Endodermal cell (in vitro differentiated cells): ENCODE measurements around the gene NOS1. TPM values are rescaled to one million over a fixed set of nuclear protein-coding genes. Genes with fewer than 3 reads are reported as not detected.

Source experiments
- DNase-seq: peaks from one replicate; pipeline ENCODE4 v3.0.0-alpha.2; 2017
- H3K27ac ChIP-seq: 2 replicates; pipeline ENCODE4 v1.5.1; 2013; ENCODE audit warnings: mild to moderate bottlenecking, low read depth, low read length, moderate library complexity
- H3K27me3 ChIP-seq: 2 replicates; pipeline ENCODE4 v1.6.1; 2013; ENCODE audit warnings: mild to moderate bottlenecking, low read length, moderate library complexity; ENCODE audit not compliant: insufficient read depth, control insufficient read depth, poor library complexity, severe bottlenecking
- H3K36me3 ChIP-seq: 2 replicates; pipeline ENCODE4 v1.7.0; 2013; ENCODE audit warnings: mild to moderate bottlenecking, low read length, moderate library complexity; ENCODE audit not compliant: control insufficient read depth, insufficient read depth
- H3K4me1 ChIP-seq: one replicate; pipeline ENCODE4 v1.7.0; 2013; ENCODE audit warnings: low read length; ENCODE audit not compliant: control insufficient read depth, insufficient read depth
- H3K4me3 ChIP-seq: 2 replicates; pipeline ENCODE4 v1.5.1; 2013; ENCODE audit warnings: mild to moderate bottlenecking, low read length, moderate library complexity
- H3K9ac ChIP-seq: 2 replicates; pipeline ENCODE4 v1.6.1; 2013; ENCODE audit warnings: mild to moderate bottlenecking, low read length, moderate library complexity; ENCODE audit not compliant: poor library complexity, severe bottlenecking; ENCODE audit errors: extremely low read depth
- H3K9me3 ChIP-seq: 2 replicates; pipeline ENCODE4 v1.6.1; 2013; ENCODE audit warnings: mild to moderate bottlenecking, low read length, moderate library complexity; ENCODE audit not compliant: control insufficient read depth
- H3K27ac Mint-ChIP-seq: 2 replicates; pipeline ENCODE4 v1.8.0; 2020; ENCODE audit warnings: mixed read lengths
- H3K27me3 Mint-ChIP-seq: 2 replicates; pipeline ENCODE4 v1.8.0; 2021; ENCODE audit warnings: mild to moderate bottlenecking, mixed read lengths; ENCODE audit not compliant: insufficient read depth
- H3K36me3 Mint-ChIP-seq: 2 replicates; pipeline ENCODE4 v1.8.0; 2020; ENCODE audit warnings: low read depth, mixed read lengths
- H3K4me1 Mint-ChIP-seq: 2 replicates; pipeline ENCODE4 v1.8.0; 2020; ENCODE audit warnings: mixed read lengths
- H3K4me3 Mint-ChIP-seq: 2 replicates; pipeline ENCODE4 v1.8.0; 2020; ENCODE audit warnings: mild to moderate bottlenecking, moderate library complexity, mixed read lengths
- H3K9me3 Mint-ChIP-seq: 2 replicates; pipeline ENCODE4 v1.8.0; 2020; ENCODE audit warnings: mild to moderate bottlenecking, mixed read lengths
- WGBS, 2 experiments: methylation state at CpG; one replicate each; pipeline versions ENCODE4 v1.1.5 to v1.1.7; 2013; ENCODE audit warnings: missing lambda C conversion rate in 2 of 2, mixed read lengths in 1 of 2; ENCODE audit not compliant: insufficient coverage in 1 of 2, insufficient read length in 1 of 2; 5-methylcytosine and 5-hydroxymethylcytosine counted together
- total RNA-seq, 2 donors: library from RNA; stranded (reverse); fragmentation: NEBNext Ultra II Directional in 1 of 2; extraction: Animal tissue kit (Norgen Biotek cat#: 25700) in 1 of 2; gene quantifications; 2 replicates in 1 of 2; 3 replicates in 1 of 2; pipeline ENCODE4 v1.2.1, GENCODE V29; 2021
- TF ChIP-seq, protein P1 (sequence below): fragments of 200-600 bp; sonication (generic); conservative IDR thresholded peaks from 2 replicates; pipeline ENCODE4 v1.5.0; 2021; ENCODE audit warnings: antibody characterized with exemption, mild to moderate bottlenecking

NOS1 gene
- total RNA-seq, 2 donors from 2014 or later: 0.33 to 0.88 TPM

DNA sequence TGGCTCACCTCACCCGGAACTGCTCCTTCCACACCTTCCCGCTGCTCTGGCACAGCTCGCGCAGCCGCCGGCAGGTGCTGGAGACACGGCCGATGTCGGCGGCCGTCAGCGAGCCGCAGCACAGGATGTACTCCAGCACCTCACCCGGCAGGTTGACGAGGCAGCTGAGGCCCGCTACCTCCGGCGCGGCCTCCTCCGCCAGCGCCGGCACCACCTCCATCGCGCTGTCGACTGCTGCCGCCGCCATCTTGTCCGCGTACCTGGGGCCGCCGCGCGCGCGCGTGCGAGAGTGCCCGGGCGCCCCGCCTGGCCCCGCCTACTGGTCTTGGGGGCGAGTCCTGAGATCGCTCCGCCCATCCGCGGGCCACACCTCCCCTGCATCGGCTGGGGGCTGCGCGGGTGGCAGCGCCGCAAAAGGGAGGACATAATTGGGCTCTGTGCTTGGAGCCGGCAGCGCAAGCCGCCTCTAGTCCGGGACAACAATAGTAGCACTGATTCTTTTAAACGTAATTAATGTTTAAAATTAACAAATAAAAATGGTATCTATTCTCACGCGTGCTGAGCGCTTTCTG, 171.1 kb downstream of the NOS1 start, which contains the start of gene FBXO21:
Gene FBXO21 (minus strand): TSS at position 261 of the 572 bp plus-strand sequence. CDS start 14 bp downstream, at position 247.
- H3K4me1 Mint-ChIP-seq: peaks cover 16% of the 10 kb centered on the region
- TF ChIP-seq, protein P1, sequence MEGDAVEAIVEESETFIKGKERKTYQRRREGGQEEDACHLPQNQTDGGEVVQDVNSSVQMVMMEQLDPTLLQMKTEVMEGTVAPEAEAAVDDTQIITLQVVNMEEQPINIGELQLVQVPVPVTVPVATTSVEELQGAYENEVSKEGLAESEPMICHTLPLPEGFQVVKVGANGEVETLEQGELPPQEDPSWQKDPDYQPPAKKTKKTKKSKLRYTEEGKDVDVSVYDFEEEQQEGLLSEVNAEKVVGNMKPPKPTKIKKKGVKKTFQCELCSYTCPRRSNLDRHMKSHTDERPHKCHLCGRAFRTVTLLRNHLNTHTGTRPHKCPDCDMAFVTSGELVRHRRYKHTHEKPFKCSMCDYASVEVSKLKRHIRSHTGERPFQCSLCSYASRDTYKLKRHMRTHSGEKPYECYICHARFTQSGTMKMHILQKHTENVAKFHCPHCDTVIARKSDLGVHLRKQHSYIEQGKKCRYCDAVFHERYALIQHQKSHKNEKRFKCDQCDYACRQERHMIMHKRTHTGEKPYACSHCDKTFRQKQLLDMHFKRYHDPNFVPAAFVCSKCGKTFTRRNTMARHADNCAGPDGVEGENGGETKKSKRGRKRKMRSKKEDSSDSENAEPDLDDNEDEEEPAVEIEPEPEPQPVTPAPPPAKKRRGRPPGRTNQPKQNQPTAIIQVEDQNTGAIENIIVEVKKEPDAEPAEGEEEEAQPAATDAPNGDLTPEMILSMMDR: no peak
- no peaks in the 10 kb centered on the region for H3K4me1 ChIP-seq
- peak; percentile 99 for DNase-seq
- H3K27ac Mint-ChIP-seq: peak within 1 kb of the TSS; percentile 83
- peak within 1 kb of the TSS; percentile 91 for H3K4me3 Mint-ChIP-seq
- peaks cover 17% of the 10 kb centered on the region for H3K36me3 Mint-ChIP-seq
- peaks cover 17% of the 10 kb centered on the region for H3K36me3 ChIP-seq
- H3K27me3 ChIP-seq: no peaks in the 10 kb centered on the region
- peak within 1 kb of the TSS; percentile 95 for H3K4me3 ChIP-seq
- peaks cover 9% of the 10 kb centered on the region for H3K27me3 Mint-ChIP-seq
- no peaks in the 10 kb centered on the region for H3K9me3 ChIP-seq
- H3K9ac ChIP-seq: peak within 1 kb of the TSS; percentile 66
- 1 to 3% methylated on average over 19 to 58 of the region's 59 CpGs for WGBS, 2 experiments
- peaks cover 2% of the 10 kb centered on the region for H3K9me3 Mint-ChIP-seq
- peak within 1 kb of the TSS; percentile 17 for H3K27ac ChIP-seq

DNA sequence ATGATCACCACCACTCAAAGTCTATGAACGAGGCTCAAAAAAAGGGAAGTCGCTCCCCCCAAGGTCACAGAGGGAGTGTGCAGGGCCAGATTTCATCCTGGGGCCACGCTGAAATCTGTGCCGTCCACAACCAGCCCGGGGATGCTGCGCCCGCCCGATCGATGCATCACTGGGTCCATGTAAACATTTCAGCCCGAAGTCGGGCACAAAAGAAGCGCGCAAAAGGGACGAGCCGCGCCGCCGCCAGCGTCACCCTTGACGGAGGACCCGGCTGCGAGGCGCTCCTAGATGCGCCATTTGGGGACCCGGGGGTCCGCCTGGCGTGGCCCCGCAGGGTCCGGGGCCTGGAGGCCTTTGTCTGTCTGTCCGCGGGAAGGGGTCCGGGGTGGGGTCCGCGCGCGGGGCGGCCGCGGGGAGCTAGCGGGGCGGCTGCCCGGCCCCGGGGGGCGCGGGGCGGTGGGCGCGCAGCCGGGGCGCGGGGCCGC, 171.7 kb downstream of the NOS1 start:
- H3K27ac ChIP-seq: peak overlapping the region; percentile 17
- peaks cover 22% of the 10 kb centered on the region for H3K36me3 Mint-ChIP-seq

DNA sequence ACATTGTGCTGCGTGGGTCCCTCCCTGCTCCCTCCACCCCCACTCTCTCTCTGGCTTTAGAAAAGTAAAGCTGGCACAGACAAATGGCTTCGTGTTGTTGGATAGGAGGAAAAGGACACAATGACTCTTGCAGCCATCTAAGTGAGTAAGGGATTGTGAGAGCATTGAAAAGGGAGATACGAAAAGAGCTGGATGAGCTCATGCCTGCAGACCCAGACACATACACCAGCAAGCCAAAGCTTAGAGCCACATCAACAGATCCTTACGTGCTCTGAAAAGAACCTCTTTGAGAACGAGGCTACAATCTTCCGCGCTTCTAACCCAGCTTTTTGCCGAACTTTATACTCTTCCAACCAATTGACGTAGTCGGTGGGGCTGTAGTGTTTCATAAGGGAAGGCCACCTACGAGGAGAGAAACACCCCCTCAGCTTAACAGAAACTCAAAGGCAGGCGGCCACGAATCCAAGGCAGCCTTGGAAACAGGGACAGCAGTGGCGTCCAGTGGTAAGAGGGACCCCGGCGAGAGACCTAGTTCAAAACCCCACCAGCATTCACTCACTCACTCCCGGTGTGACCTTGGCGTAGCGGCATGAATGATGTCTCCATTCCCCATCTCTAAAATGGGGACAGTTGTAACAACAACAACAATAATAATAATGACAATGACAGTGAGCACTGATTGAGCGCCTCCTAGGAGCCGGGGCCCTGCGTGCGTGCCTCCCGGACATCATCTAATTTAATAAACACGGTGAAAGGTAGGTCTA, 172.3 kb downstream of the NOS1 start:
- Mint-ChIP-seq H3K36me3 (peaks cover 26% of the 10 kb centered on the region), H3K27ac (peak overlapping the region; percentile 80), H3K9me3 (peaks cover 2% of the 10 kb centered on the region), H3K4me3 (peak overlapping the region; percentile 91), H3K4me1 (peaks cover 16% of the 10 kb centered on the region), H3K27me3 (peaks cover 9% of the 10 kb centered on the region)
- Histone ChIP-seq H3K27me3 (no peaks in the 10 kb centered on the region), H3K27ac (peak overlapping the region; percentile 17), H3K9me3 (no peaks in the 10 kb centered on the region), H3K9ac (peak overlapping the region; percentile 66), H3K36me3 (peaks cover 28% of the 10 kb centered on the region), H3K4me3 (peak overlapping the region; percentile 95), H3K4me1 (no peaks in the 10 kb centered on the region)
- peak; percentile 68 for DNase-seq
- 7 to 11% methylated on average over 7 to 25 of the region's 25 CpGs for WGBS, 2 experiments
- TF ChIP-seq, protein P1: no peak

More for the DNA sequence above, 171.7 kb downstream of the NOS1 start:
- H3K27me3 ChIP-seq: no peaks in the 10 kb centered on the region
- peaks cover 9% of the 10 kb centered on the region for H3K27me3 Mint-ChIP-seq
- TF ChIP-seq, protein P1: no peak
- H3K4me3 ChIP-seq: peak overlapping the region; percentile 95
- H3K9me3 Mint-ChIP-seq: peaks cover 2% of the 10 kb centered on the region
- DNase-seq: peak; percentile 81
- H3K4me3 Mint-ChIP-seq: peak overlapping the region; percentile 91
- H3K4me1 Mint-ChIP-seq: peaks cover 16% of the 10 kb centered on the region
- H3K9ac ChIP-seq: peak overlapping the region; percentile 66
- H3K27ac Mint-ChIP-seq: peak overlapping the region; percentile 83
- no peaks in the 10 kb centered on the region for H3K9me3 ChIP-seq
- H3K4me1 ChIP-seq: no peaks in the 10 kb centered on the region
- WGBS, 2 experiments: 0 to 1% methylated on average over 19 to 52 of the region's 52 CpGs
- H3K36me3 ChIP-seq: peaks cover 22% of the 10 kb centered on the region
